Neural cell (in vitro differentiated cells): ENCODE results near the gene RPS6KA6. TPM values are rescaled to one million over a fixed set of nuclear protein-coding genes. Genes with fewer than 3 reads are reported as not detected.

Experiments
- H2AFZ ChIP-seq: fragments of 200-600, 300-800 bp; sonication (generic), shearing (Covaris generic); 2 replicates; pipeline ENCODE4 v1.6.0; 2014; ENCODE audit warnings: low read depth, mild to moderate bottlenecking, antibody characterized with exemption, low read length, moderate library complexity
- H3F3A ChIP-seq: fragments of 200-600 bp; shearing (Covaris generic); 2 replicates; pipeline ENCODE4 v1.6.1; 2016; ENCODE audit warnings: mild to moderate bottlenecking, moderate library complexity, mixed read lengths, antibody characterized with exemption, low read length; ENCODE audit not compliant: insufficient read depth, poor library complexity, severe bottlenecking
- H3K27ac ChIP-seq: fragments of 200-600, 300-800 bp; sonication (generic), shearing (Covaris generic); 2 replicates; pipeline ENCODE4 v1.5.1; 2014; ENCODE audit warnings: mild to moderate bottlenecking, low read length, moderate library complexity
- H3K27me3 ChIP-seq: fragments of 300-800, 200-600 bp; sonication (generic), shearing (Covaris generic); 2 replicates; pipeline ENCODE4 v1.6.0; 2014; ENCODE audit warnings: mild to moderate bottlenecking, low read depth, low read length, moderate library complexity; ENCODE audit not compliant: insufficient read depth
- H3K36me3 ChIP-seq: fragments of 300-800, 200-600 bp; sonication (generic), shearing (Covaris generic); 2 replicates; pipeline ENCODE4 v1.5.1; 2014; ENCODE audit warnings: mild to moderate bottlenecking, antibody characterized with exemption, low read length, moderate library complexity; ENCODE audit not compliant: insufficient read depth
- H3K4me2 ChIP-seq: fragments of 300-800, 200-600 bp; sonication (generic), shearing (Covaris generic); 2 replicates; pipeline ENCODE4 v1.6.0; 2014; ENCODE audit warnings: mild to moderate bottlenecking, low read length
- H3K4me3 ChIP-seq: fragments of 300-800, 200-600 bp; sonication (generic), shearing (Covaris generic); 2 replicates; pipeline ENCODE4 v1.5.1; 2014; ENCODE audit warnings: mild to moderate bottlenecking, low read length, moderate library complexity
- H3K79me2 ChIP-seq: fragments of 200-600 bp; shearing (Covaris generic); replicated peaks from 2 replicates; pipeline ENCODE4 v1.6.0; 2014; ENCODE audit warnings: mild to moderate bottlenecking, low read length, moderate library complexity; ENCODE audit not compliant: insufficient read depth
- H3K9ac ChIP-seq: fragments of 300-800, 200-600 bp; sonication (generic), shearing (Covaris generic); 2 replicates; pipeline ENCODE4 v1.6.1; 2016; ENCODE audit warnings: mild to moderate bottlenecking, low read length, mixed read lengths
- H3K9me2 ChIP-seq: fragments of 200-600 bp; shearing (Covaris generic); 2 replicates; pipeline ENCODE4 v1.6.1; 2016; ENCODE audit warnings: mild to moderate bottlenecking, low read length, mixed read lengths; ENCODE audit not compliant: insufficient read depth
- H3K9me3 ChIP-seq: fragments of 200-600, 300-800 bp; sonication (generic), shearing (Covaris generic); 2 replicates; pipeline ENCODE4 v1.6.1; 2016; ENCODE audit warnings: mild to moderate bottlenecking, mixed run types, low read length, moderate library complexity, mixed read lengths
- H4K20me1 ChIP-seq: fragments of 200-600 bp; shearing (Covaris generic); 2 replicates; pipeline ENCODE4 v1.6.1; 2016; ENCODE audit warnings: mild to moderate bottlenecking, mixed run types; ENCODE audit not compliant: insufficient read depth
- EP300 ChIP-seq: fragments of 450-650 bp; conservative IDR thresholded peaks from 2 replicates; pipeline ENCODE4 v1.6.1; 2014; ENCODE audit warnings: antibody characterized with exemption, mild to moderate bottlenecking, moderate library complexity; ENCODE audit not compliant: poor library complexity, severe bottlenecking
- EZH2 ChIP-seq: fragments of 200-600, 300-800 bp; shearing (Covaris generic), sonication (generic); IDR thresholded peaks from 2 replicates; pipeline ENCODE4 v1.6.1; 2014; ENCODE audit warnings: antibody characterized with exemption, low read length, borderline replicate concordance, mild to moderate bottlenecking; ENCODE audit not compliant: insufficient read depth, poor library complexity, severe bottlenecking
- MXI1 ChIP-seq: fragments of 450-650 bp; conservative IDR thresholded peaks from 2 replicates; pipeline ENCODE4 v1.6.1; 2014; ENCODE audit warnings: antibody characterized with exemption, mild to moderate bottlenecking; ENCODE audit not compliant: poor library complexity, severe bottlenecking
- POLR2AphosphoS5 ChIP-seq: IDR thresholded peaks from 2 replicates; pipeline ENCODE4 v1.6.1; 2012
- RAD21 ChIP-seq: fragments of 450-650 bp; conservative IDR thresholded peaks from 2 replicates; pipeline ENCODE4 v1.6.1; 2014; ENCODE audit warnings: antibody characterized with exemption, mild to moderate bottlenecking, moderate library complexity
- SMC3 ChIP-seq: fragments of 450-650 bp; conservative IDR thresholded peaks from 2 replicates; pipeline ENCODE4 v1.6.1; 2014; ENCODE audit warnings: antibody characterized with exemption, mild to moderate bottlenecking, moderate library complexity; ENCODE audit not compliant: poor library complexity
- TAF1 ChIP-seq: IDR thresholded peaks from 2 replicates; pipeline ENCODE4 v1.6.1; 2012; ENCODE audit warnings: low read depth
- polyA plus RNA-seq: library from polyadenylated mRNA; depleted of rRNA; stranded (reverse); fragments of >200 nt; gene quantifications from 2 replicates; pipeline ENCODE4 v1.2.3, GENCODE V29; 2014
- TF ChIP-seq, protein P1 (sequence below): IDR thresholded peaks from 2 replicates; pipeline ENCODE4 v1.6.1; 2012; ENCODE audit warnings: borderline replicate concordance
- TF ChIP-seq, protein P2 (sequence below): fragments of 450-650 bp; IDR thresholded peaks from 2 replicates; pipeline ENCODE4 v1.5.1; 2014; ENCODE audit warnings: antibody characterized with exemption, mild to moderate bottlenecking, moderate library complexity; ENCODE audit not compliant: poor library complexity, severe bottlenecking

The RPS6KA6 gene
- polyA plus RNA-seq, 1 donor from 2014 or later = 15.3 TPM

DNA sequence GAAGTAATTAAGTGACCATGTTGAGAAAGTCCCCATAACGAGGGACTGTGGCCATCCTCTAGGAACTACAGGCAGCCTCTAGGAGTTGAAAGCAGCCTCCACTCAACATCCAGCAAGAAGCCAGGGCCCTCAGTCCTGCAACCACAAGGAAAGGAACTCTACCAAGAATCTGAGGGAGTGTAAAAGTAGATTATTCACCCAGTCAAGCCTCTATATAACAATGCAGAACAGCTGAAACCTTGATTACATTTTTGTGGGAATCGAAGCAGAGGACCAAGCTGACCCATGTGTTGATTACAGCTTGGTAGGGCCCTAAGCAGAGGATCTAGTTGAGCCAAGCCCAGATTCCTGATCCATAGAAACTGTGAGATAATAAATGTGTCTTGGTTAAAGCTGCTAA is 17.1 kb downstream of the RPS6KA6 start:
- no peaks in the 10 kb centered on the region for H4K20me1 ChIP-seq
- H3K27ac ChIP-seq = no peak overlapping the region
- H3K36me3 ChIP-seq = no peaks in the 10 kb centered on the region
- no peak overlapping the region for H3K4me2 ChIP-seq
- H3K9me3 ChIP-seq = no peaks in the 10 kb centered on the region
- no peaks in the 10 kb centered on the region for H3K9me2 ChIP-seq
- H3K27me3 ChIP-seq = no peaks in the 10 kb centered on the region
- TF ChIP-seq RAD21 (no peak), EP300 (no peak), EZH2 (no peak), POLR2AphosphoS5 (no peak), SMC3 (no peak), TAF1 (no peak), MXI1 (no peak)
- TF ChIP-seq, protein P1, sequence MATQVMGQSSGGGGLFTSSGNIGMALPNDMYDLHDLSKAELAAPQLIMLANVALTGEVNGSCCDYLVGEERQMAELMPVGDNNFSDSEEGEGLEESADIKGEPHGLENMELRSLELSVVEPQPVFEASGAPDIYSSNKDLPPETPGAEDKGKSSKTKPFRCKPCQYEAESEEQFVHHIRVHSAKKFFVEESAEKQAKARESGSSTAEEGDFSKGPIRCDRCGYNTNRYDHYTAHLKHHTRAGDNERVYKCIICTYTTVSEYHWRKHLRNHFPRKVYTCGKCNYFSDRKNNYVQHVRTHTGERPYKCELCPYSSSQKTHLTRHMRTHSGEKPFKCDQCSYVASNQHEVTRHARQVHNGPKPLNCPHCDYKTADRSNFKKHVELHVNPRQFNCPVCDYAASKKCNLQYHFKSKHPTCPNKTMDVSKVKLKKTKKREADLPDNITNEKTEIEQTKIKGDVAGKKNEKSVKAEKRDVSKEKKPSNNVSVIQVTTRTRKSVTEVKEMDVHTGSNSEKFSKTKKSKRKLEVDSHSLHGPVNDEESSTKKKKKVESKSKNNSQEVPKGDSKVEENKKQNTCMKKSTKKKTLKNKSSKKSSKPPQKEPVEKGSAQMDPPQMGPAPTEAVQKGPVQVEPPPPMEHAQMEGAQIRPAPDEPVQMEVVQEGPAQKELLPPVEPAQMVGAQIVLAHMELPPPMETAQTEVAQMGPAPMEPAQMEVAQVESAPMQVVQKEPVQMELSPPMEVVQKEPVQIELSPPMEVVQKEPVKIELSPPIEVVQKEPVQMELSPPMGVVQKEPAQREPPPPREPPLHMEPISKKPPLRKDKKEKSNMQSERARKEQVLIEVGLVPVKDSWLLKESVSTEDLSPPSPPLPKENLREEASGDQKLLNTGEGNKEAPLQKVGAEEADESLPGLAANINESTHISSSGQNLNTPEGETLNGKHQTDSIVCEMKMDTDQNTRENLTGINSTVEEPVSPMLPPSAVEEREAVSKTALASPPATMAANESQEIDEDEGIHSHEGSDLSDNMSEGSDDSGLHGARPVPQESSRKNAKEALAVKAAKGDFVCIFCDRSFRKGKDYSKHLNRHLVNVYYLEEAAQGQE = no peak
- TF ChIP-seq, protein P2, sequence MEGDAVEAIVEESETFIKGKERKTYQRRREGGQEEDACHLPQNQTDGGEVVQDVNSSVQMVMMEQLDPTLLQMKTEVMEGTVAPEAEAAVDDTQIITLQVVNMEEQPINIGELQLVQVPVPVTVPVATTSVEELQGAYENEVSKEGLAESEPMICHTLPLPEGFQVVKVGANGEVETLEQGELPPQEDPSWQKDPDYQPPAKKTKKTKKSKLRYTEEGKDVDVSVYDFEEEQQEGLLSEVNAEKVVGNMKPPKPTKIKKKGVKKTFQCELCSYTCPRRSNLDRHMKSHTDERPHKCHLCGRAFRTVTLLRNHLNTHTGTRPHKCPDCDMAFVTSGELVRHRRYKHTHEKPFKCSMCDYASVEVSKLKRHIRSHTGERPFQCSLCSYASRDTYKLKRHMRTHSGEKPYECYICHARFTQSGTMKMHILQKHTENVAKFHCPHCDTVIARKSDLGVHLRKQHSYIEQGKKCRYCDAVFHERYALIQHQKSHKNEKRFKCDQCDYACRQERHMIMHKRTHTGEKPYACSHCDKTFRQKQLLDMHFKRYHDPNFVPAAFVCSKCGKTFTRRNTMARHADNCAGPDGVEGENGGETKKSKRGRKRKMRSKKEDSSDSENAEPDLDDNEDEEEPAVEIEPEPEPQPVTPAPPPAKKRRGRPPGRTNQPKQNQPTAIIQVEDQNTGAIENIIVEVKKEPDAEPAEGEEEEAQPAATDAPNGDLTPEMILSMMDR = no peak
- no peak overlapping the region for H2AFZ ChIP-seq
- H3K79me2 ChIP-seq = no peaks in the 10 kb centered on the region
- H3K9ac ChIP-seq = no peak overlapping the region
- no peak overlapping the region for H3K4me3 ChIP-seq
- H3F3A ChIP-seq = no peaks in the 10 kb centered on the region

DNA sequence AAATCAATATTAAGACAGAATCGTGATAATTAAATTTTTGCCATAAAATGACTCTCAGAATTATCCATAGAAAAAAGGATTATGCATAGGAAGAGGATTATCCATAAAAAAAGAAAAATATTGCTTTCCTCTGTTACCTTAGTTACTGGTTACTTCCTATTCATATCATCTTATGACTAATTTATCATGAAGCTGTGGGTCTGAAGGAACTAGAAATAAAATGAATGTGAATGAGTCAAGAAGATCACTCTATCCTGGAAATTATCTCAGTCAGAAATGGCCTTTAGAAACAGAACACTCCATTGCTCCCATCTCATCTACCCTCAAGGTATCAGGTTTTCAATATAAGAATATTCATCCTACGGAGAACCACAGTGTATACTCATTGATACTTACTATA is 19.4 kb downstream of the RPS6KA6 start:
- Histone ChIP-seq H3K4me3 (no peak overlapping the region), H3K4me2 (no peak overlapping the region)
- TF ChIP-seq RAD21 (no peak), EP300 (no peak), SMC3 (no peak), EZH2 (no peak), MXI1 (no peak), POLR2AphosphoS5 (no peak), TAF1 (no peak)
- TF ChIP-seq, protein P2 = no peak
- TF ChIP-seq, protein P1 = no peak

More for the DNA sequence above, 19.4 kb downstream of the RPS6KA6 start:
- H4K20me1 ChIP-seq = no peaks in the 10 kb centered on the region
- no peak overlapping the region for H3K27ac ChIP-seq
- no peaks in the 10 kb centered on the region for H3K27me3 ChIP-seq
- H3K9ac ChIP-seq = no peak overlapping the region
- no peaks in the 10 kb centered on the region for H3K79me2 ChIP-seq
- H3K9me2 ChIP-seq = no peaks in the 10 kb centered on the region
- no peaks in the 10 kb centered on the region for H3F3A ChIP-seq
- no peaks in the 10 kb centered on the region for H3K36me3 ChIP-seq
- no peaks in the 10 kb centered on the region for H3K9me3 ChIP-seq
- H2AFZ ChIP-seq = no peak overlapping the region
